GM19351 (cell line): ENCODE results near the gene SOST.
"Not testable (repeated sequence)": the region's sequence is repeated elsewhere in the genome, so short reads cannot be mapped to it uniquely, and the experiment has no call there.

ENCODE experiments used
- ATAC-seq: cut with Tn5 transposase; IDR thresholded peaks from one replicate; pipeline ENCODE4 v1.9.1; 2021; ENCODE audit warnings: mild to moderate bottlenecking, moderate library complexity; ENCODE audit not compliant: unreplicated experiment

SOST gene

GRCh38 chr17:43758497-43759174, at the start of gene SOST:
SOST (minus strand) TSS chr17:43758791; CDS start chr17:43758741, 50 bp downstream.
- ATAC-seq = no peak

DNA sequence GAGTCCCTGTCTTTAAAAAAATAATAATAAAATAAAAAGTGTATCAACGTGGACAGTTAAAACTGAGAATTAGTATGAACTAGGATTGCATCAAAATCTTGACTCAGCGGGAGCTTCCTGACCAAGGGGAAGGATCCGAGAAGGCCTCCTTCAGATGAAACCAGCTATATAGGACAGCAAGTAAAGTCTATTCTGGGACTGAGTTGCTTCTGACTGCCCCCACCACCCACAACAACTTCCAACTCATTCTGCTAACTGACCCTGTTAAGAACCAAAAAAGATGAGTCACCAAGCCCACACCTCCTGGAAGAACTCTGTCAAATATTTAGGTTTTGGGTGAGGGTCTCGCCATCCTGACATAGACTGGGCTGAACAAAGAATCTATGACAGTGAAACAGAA, 49.5 kb upstream of the SOST start:
- ATAC-seq = no peak

GRCh38 chr17:43805117-43805516, 46.5 kb upstream of the SOST start:
- ATAC-seq = no peak

GRCh38 chr17:43803758-43804157, 45.2 kb upstream of the SOST start:
- ATAC-seq = no peak

DNA sequence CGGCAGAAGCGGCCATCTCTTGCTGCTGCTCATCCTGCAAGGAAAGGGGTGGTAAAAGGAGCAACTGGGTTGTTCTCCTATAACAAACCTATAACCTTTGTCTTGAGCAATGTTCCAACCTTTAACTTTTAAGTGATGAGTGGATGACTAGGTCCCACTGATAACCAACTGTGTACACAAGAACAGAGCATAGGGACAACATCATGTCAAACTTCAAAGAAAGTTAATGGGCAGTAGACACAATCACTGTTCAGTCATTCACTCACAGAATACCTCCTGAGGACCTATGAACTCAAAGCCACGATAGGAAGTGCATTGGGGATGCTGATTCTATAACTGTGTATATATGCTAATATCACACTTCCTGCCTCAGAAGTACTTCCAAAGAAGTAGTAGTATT, 43.3 kb upstream of the SOST start:
- ATAC-seq = no peak

DNA sequence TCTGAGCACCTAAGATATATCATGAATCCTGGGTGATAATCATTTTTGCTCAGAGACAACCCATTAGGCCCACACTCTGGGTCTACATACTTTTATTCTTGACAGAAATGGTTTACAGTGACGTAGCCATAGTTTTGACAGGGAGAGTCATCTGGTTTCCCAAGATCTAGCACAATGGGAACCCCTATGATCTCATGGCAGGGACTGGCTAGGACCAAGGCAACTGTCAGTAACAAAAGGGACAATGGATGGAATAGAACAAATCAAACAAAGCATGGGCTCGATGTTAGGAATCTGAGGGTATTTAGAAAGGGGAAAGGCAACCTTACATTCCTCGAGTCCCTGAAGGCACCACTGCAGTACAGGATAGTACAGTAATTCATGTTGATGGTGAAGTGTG, 42.1 kb upstream of the SOST start:
- no peak for ATAC-seq

- no peak for ATAC-seq
These were observed 40.5 kb upstream of the SOST start for GRCh38 chr17:43799047-43799446.

DNA sequence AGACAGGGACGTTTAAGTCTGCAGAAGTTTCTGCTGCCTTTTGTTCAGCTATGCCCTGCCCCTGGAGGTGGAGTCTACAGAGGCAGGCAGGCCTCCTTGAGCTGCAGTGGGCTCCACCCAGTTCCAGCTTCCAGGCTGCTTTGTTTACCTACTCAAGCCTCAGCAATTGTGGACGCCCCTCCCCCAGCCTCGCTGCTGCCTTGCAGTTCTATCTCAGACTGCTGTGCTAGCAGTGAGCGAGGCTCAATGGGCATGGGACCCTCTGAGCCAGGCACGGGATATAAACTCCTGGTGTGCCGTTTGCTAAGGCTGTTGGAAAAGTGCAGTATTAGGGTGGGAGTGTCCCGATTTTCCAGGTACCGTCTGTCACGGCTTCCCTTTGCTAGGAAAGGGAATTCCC, 39.4 kb upstream of the SOST start:
- ATAC-seq = not testable (repeated sequence)

- ATAC-seq = not testable (repeated sequence)
These were observed 34.1 kb upstream of the SOST start for GRCh38 chr17:43792668-43793067.

DNA sequence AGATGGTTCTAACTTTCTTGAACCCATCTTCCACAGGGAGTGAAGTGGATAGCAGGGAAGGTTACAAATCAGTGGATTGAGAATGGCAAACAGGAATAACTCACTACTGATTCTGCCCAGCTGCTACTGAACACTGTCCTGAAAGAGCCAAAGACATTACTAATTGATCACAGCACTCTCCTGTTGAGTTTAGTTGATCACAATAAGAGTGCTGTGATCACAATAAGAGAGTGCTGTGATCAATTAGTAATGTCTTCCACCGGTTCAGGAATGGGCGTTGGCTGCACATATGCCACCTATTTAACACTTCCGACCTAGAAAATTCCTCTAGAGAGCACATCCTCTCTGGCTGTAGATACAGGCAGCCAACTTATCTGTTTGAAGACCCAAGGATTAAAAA, 33.0 kb upstream of the SOST start:
- ATAC-seq = no peak

- ATAC-seq = no peak
These were observed 31.8 kb upstream of the SOST start for GRCh38 chr17:43790311-43790940.

DNA sequence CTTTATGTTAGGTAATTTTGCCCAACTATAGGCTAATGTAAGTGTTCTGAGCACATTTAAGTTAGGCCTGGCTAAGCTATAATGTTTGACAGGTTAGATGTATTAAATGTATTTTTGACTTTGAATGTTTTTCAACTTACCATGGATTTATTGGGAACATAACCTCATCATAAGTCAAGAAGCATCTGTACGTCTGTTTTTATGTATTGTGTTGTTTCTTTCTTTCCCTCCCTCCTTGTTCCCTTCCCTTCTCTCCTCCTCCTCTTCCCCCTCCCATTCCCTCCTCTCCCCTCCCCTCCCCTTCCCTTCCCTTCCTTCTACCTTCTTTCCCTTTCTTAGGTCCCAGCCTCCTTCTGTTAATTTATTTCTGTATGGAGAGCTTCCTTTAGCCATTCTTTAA, 30.9 kb upstream of the SOST start:
- no peak for ATAC-seq

DNA sequence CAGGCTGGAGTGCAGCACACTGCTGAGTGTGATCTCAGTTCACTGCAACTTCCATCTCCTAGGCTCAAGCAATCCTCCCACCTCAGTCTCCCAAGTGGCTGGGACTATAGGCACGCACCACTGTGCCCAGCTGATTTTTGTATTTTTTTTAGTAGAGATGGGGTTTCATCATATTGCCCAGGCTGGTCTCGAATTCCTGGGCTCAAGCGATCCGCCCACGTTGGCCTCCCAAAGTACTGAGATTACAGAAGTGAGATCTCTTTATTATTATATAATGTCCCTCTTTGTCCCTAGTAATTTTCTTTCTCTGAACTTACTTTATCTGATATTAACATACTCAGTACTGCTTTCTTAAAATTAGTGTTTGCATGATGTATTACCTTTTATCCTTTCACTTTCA, 29.9 kb upstream of the SOST start:
- no peak for ATAC-seq

DNA sequence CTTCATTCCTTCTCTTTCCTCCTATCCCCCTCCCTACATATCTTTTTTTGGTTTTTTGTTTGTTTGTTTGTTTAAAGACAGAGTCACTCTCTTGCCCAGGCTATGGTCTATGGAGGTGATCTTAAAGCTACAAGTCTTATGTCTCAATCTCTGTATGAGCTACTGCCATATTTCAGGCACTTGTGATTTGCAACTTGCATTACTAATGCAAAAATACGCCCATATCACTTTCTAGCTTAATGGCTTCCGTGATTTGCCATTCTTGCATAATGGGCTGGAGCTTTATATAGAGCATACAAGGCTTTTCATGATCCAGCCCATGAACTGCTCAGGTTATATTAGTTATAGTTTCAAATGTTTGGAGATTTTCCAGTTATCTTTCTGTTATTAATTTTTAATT, 29.1 kb upstream of the SOST start:
- no peak for ATAC-seq

DNA sequence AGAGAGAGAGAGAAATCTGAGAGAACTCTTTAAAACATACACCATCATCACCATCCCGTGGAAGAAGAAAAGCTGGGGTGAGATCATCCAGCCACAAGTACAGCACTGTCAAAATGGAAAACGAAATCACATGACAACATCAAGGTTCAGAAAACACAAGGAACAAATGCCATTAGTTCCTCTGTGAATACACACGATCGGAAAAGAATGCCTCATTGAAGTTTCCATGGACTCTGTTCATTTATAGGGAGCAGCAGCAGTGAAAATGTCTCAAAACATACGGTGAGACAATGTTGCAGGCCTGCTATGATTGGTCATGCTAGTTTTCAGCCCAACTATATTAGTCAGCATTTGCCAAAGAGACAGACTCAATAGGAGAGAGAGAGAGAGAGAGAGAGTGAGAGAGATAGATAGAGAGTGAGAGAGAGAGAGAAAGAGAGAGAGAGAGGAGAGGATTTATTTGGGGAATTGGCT, 26.1 kb upstream of the SOST start:
- ATAC-seq = no peak

- no peak for ATAC-seq
These were observed 25.5 kb upstream of the SOST start for GRCh38 chr17:43784068-43784467.

DNA sequence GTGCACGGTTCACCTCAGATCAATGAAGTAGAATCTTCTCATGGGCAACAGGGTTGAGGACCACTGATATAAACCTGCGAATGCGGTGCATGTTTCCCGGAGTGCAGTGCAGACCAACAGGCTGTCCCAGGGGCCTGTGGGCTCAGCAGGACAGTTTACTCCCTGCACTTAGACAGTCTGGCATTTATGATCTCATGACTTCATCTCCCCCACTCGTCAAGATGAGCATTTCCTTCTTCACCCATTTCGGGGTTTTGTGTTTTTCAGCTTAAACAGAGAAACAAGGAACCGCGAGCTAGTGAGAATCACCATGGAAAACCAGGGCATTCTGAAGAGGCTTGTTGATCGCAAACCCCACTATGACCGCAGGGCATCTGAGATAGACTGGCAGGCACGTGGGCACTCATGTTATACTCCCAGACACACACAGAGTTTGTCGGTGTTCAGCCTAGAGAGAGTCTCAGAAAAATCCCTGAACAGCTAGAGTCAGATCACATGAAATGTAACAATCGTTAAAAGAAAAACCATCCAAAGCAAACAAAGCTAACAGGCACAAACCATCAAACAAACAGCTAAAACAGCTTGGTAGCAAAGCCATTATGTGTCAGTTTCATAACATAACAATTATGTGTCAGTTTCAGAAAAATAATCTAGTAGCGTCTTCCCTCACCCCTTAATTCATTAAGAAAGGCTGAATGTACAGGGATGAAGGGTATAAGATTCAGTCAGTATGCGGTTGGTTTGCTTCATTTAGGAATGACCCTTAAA, 24.5 kb upstream of the SOST start:
- ATAC-seq = no peak

- no peak for ATAC-seq
These were observed 21.5 kb upstream of the SOST start, which contains the start of gene CFAP97D1 for GRCh38 chr17:43780135-43780534. CFAP97D1 (plus strand) TSS chr17:43780435; CDS start chr17:43780463, 28 bp downstream.

GRCh38 chr17:43779145-43780125, 20.8 kb upstream of the SOST start:
- ATAC-seq = peak; percentile 27

DNA sequence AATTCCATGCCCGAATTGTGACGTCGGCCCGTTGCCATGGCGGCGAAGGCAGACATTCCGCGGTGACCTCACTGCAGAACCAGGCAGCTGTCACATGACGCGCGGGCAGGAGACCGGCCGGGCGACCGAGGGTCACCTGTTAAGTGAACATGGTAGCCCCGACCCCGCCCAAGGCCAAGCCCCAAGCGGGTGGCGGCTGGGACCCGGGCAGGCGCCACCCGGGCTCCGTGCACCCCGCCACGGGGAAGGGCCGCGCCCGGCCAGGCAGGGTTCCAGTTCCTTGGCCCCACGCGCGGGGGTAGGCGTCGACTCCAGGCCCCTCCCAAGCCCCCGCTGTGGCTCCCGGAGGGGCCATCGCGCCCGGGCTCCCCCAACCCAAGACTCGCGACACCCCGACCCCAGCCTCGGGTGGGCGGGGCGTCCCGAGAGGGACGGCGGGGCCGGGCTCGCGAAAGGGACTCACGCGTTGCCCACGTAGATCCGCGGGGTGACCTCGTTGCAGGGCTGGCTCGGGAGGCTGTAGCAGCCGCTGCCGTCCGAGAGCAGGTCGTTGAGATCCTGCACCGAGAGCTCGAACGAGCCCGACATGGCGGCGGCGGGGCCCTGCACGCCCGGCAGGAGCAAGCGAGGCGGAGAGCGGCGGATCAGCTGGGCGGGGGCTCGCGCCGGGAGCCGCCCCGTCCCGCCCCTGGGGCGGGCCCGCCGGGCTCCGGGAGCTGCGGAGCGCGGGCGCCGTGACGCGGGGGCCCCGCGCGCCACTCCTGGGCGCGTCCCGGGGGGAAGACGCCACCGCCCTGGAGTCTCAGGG, 19.9 kb upstream of the SOST start, which contains the start of gene DUSP3:
Gene DUSP3, minus strand, starts transcription at position 641 of the 808 bp plus-strand sequence. Its CDS starts 53 bp downstream, at position 588.
- peak; percentile 73 for ATAC-seq
